Endothelial cell (in vitro differentiated cells): ENCODE results near the gene PCDHGA1. TPM values are rescaled to one million over a fixed set of nuclear protein-coding genes. Genes with fewer than 3 reads are reported as not detected.

Experiments
- DNase-seq: peaks from one replicate; pipeline ENCODE4 v3.0.0; 2021; ENCODE audit warnings: low spot score
- H3K27ac Mint-ChIP-seq: one replicate; pipeline ENCODE4 v1.8.0; 2021; ENCODE audit warnings: mixed read lengths, inconsistent platforms; ENCODE audit not compliant: unreplicated experiment
- H3K27me3 Mint-ChIP-seq: one replicate; pipeline ENCODE4 v1.8.0; 2021; ENCODE audit warnings: mild to moderate bottlenecking, moderate library complexity, mixed read lengths, inconsistent platforms; ENCODE audit not compliant: unreplicated experiment
- H3K36me3 Mint-ChIP-seq: one replicate; pipeline ENCODE4 v1.8.0; 2021; ENCODE audit warnings: mild to moderate bottlenecking, low read depth, mixed read lengths, inconsistent platforms; ENCODE audit not compliant: unreplicated experiment
- H3K4me1 Mint-ChIP-seq: one replicate; pipeline ENCODE4 v1.8.0; 2021; ENCODE audit warnings: mild to moderate bottlenecking, mixed read lengths, inconsistent platforms; ENCODE audit not compliant: unreplicated experiment
- H3K4me3 Mint-ChIP-seq: one replicate; pipeline ENCODE4 v1.8.0; 2021; ENCODE audit warnings: mild to moderate bottlenecking, mixed read lengths, inconsistent platforms; ENCODE audit not compliant: unreplicated experiment
- H3K9me3 Mint-ChIP-seq: one replicate; pipeline ENCODE4 v1.8.0; 2021; ENCODE audit warnings: mixed read lengths, inconsistent platforms; ENCODE audit not compliant: unreplicated experiment
- CTCF ChIP-seq: fragments of 200-600 bp; sonication (generic); IDR thresholded peaks from one replicate; pipeline ENCODE4 v1.5.0; 2021; ENCODE audit warnings: antibody characterized with exemption; ENCODE audit not compliant: unreplicated experiment
- total RNA-seq: library from RNA; stranded (reverse); fragmentation: NEBNext Ultra II Directional; extraction: Animal tissue kit (Norgen Biotek cat#: 25700); gene quantifications from one replicate; pipeline ENCODE4 v1.2.1, GENCODE V29; 2021; ENCODE audit not compliant: unreplicated experiment

PCDHGA1 gene
- total RNA-seq, 1 donor from 2014 or later, result 1.4 TPM

- peaks cover 20% of the 10 kb centered on the region for H3K36me3 Mint-ChIP-seq
- H3K9me3 Mint-ChIP-seq, result no peaks in the 10 kb centered on the region
- peak; percentile 65 for TF ChIP-seq CTCF
- peaks cover 42% of the 10 kb centered on the region for H3K4me1 Mint-ChIP-seq
- H3K27ac Mint-ChIP-seq, result peak overlapping the region; percentile 97
- peak overlapping the region; percentile 78 for H3K4me3 Mint-ChIP-seq
- peak; percentile 30 for DNase-seq
- peaks cover 8% of the 10 kb centered on the region for H3K27me3 Mint-ChIP-seq
Observed at GRCh38 chr5:141558150-141558549, 227.8 kb downstream of the PCDHGA1 start.

GRCh38 chr5:141559461-141559860, 229.1 kb downstream of the PCDHGA1 start:
- peaks cover 47% of the 10 kb centered on the region for H3K4me1 Mint-ChIP-seq
- no peak for DNase-seq
- peaks cover 21% of the 10 kb centered on the region for H3K36me3 Mint-ChIP-seq
- H3K27ac Mint-ChIP-seq, result peak overlapping the region; percentile 97
- TF ChIP-seq CTCF, result no peak
- H3K27me3 Mint-ChIP-seq, result peaks cover 8% of the 10 kb centered on the region
- no peaks in the 10 kb centered on the region for H3K9me3 Mint-ChIP-seq
- no peak overlapping the region for H3K4me3 Mint-ChIP-seq

- no peak for TF ChIP-seq CTCF
- peaks cover 8% of the 10 kb centered on the region for H3K27me3 Mint-ChIP-seq
Observed at GRCh38 chr5:141560151-141560550, 229.8 kb downstream of the PCDHGA1 start.

GRCh38 chr5:141560725-141561483, 230.6 kb downstream of the PCDHGA1 start:
- Mint-ChIP-seq H3K36me3 (peaks cover 24% of the 10 kb centered on the region), H3K27me3 (peaks cover 8% of the 10 kb centered on the region), H3K9me3 (no peaks in the 10 kb centered on the region), H3K27ac (peak overlapping the region; percentile 97), H3K4me3 (no peak overlapping the region), H3K4me1 (peaks cover 56% of the 10 kb centered on the region)
- TF ChIP-seq CTCF, result peak; percentile 96
- peak; percentile 75 for DNase-seq

More at GRCh38 chr5:141560151-141560550, 229.8 kb downstream of the PCDHGA1 start:
- H3K4me1 Mint-ChIP-seq, result peaks cover 49% of the 10 kb centered on the region
- peak overlapping the region; percentile 97 for H3K27ac Mint-ChIP-seq
- peaks cover 21% of the 10 kb centered on the region for H3K36me3 Mint-ChIP-seq
- no peak for DNase-seq
- H3K9me3 Mint-ChIP-seq, result no peaks in the 10 kb centered on the region
- no peak overlapping the region for H3K4me3 Mint-ChIP-seq

Other genes starting within 250 kb of the PCDHGA1 start
- 44.9 TPM for gene PCDHB2, start 235.9 kb upstream of the PCDHGA1 start, total RNA-seq
- 6.5 TPM for gene PCDHB3, start 230.0 kb upstream of the PCDHGA1 start, total RNA-seq
- gene PCDHB4, start 208.7 kb upstream of the PCDHGA1 start, total RNA-seq, result 2.3 TPM
- 7.8 TPM for gene PCDHB5, start 195.3 kb upstream of the PCDHGA1 start, total RNA-seq
- 1.1 TPM for gene PCDHB6, start 180.5 kb upstream of the PCDHGA1 start, total RNA-seq
- gene PCDHB7, start 157.9 kb upstream of the PCDHGA1 start, total RNA-seq, result 4.6 TPM
- gene PCDHB8, start 152.7 kb upstream of the PCDHGA1 start, total RNA-seq, result 9.2 TPM
- 10.9 TPM for gene PCDHB16, start 148.1 kb upstream of the PCDHGA1 start, total RNA-seq
- 15.2 TPM for gene PCDHB9, start 143.4 kb upstream of the PCDHGA1 start, total RNA-seq
- 10.3 TPM for gene PCDHB10, start 138.2 kb upstream of the PCDHGA1 start, total RNA-seq
- 6.4 TPM for gene PCDHB11, start 130.9 kb upstream of the PCDHGA1 start, total RNA-seq
- gene PCDHB12, start 121.8 kb upstream of the PCDHGA1 start, total RNA-seq, result 8.4 TPM
- 7.1 TPM for gene PCDHB13, start 116.6 kb upstream of the PCDHGA1 start, total RNA-seq
- gene PCDHB14, start 107.2 kb upstream of the PCDHGA1 start, total RNA-seq, result 8.4 TPM
- 10.5 TPM for gene PCDHB15, start 85.1 kb upstream of the PCDHGA1 start, total RNA-seq
- 0.62 TPM for gene SLC25A2, start 26.5 kb upstream of the PCDHGA1 start, total RNA-seq
- 86.4 TPM for gene TAF7, start 9.7 kb upstream of the PCDHGA1 start, total RNA-seq
- gene PCDHGA2, start 8.2 kb downstream of the PCDHGA1 start, total RNA-seq, result 1.6 TPM
- 1.4 TPM for gene PCDHGA3, start 13.3 kb downstream of the PCDHGA1 start, total RNA-seq
- gene PCDHGB1, start 19.6 kb downstream of the PCDHGA1 start, total RNA-seq, result 3.1 TPM
- gene PCDHGA4, start 24.5 kb downstream of the PCDHGA1 start, total RNA-seq, result 2.0 TPM
- 11.1 TPM for gene PCDHGB2, start 29.5 kb downstream of the PCDHGA1 start, total RNA-seq
- 2.4 TPM for gene PCDHGA5, start 33.6 kb downstream of the PCDHGA1 start, total RNA-seq
- 4.1 TPM for gene PCDHGB3, start 39.7 kb downstream of the PCDHGA1 start, total RNA-seq
- 3.9 TPM for gene PCDHGA6, start 43.4 kb downstream of the PCDHGA1 start, total RNA-seq
- gene PCDHGA7, start 52.2 kb downstream of the PCDHGA1 start, total RNA-seq, result 6.3 TPM
- 13.2 TPM for gene PCDHGB4, start 57.2 kb downstream of the PCDHGA1 start, total RNA-seq
- 2.6 TPM for gene PCDHGA8, start 62.1 kb downstream of the PCDHGA1 start, total RNA-seq
- gene PCDHGB5, start 67.4 kb downstream of the PCDHGA1 start, total RNA-seq, result 5.5 TPM
- gene PCDHGA9, start 72.3 kb downstream of the PCDHGA1 start, total RNA-seq, result 3.1 TPM
- 60.0 TPM for gene PCDHGB6, start 77.5 kb downstream of the PCDHGA1 start, total RNA-seq
- 43.0 TPM for gene PCDHGA10, start 82.5 kb downstream of the PCDHGA1 start, total RNA-seq
- gene PCDHGB7, start 87.2 kb downstream of the PCDHGA1 start, total RNA-seq, result 45.2 TPM
- gene PCDHGA11, start 90.5 kb downstream of the PCDHGA1 start, total RNA-seq, result 10.8 TPM
- gene PCDHGA12, start 100.0 kb downstream of the PCDHGA1 start, total RNA-seq, result 3.8 TPM
- gene PCDHGC3, start 145.5 kb downstream of the PCDHGA1 start, total RNA-seq, result 68.2 TPM
- gene PCDHGC4, start 154.5 kb downstream of the PCDHGA1 start, total RNA-seq, result 3.5 TPM
- 2.9 TPM for gene PCDHGC5, start 158.6 kb downstream of the PCDHGA1 start, total RNA-seq